ENCODE results near the gene TMEM132A.
A peak's percentile ranks its signal among the peaks of the same experiment; 100 is the strongest.

TMEM132A gene

DNA sequence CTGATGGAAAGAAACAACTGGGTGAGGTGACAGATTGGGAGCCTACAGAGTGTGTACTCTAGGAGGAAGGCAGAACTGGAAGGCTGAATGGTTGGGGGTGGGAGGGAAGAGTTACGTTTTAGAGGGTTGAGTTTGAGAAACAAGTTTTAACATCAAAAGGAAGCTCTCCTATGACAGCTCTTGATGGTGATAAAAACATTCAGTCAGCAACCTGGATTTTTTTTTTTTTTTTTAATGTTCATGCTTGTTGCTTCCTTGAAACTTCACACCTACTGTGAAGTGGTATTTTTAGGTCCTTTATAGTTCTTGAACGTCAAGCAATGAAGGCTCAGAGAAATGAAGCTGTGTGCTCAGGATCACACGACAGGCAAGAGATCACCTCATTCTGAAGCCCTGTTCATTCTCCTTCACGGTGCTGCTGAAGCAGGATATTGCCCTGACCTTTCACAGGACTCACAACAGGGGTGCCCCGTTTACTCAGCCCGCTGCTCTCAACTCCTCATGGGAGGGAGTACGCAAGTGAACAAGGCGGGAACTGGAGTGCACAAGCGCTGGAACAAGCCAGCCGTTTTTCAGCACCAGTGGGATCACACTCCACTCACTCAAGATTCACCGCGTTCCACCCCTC lies 11.9 kb upstream of the TMEM132A start:
- no peak for TF ChIP-seq ZNF274 (IDR thresholded peaks at IDR 0.05; ENCODE audit: low read depth, low read length)
- H3K4me3 ChIP-seq (ENCODE audit: low read length) = no peak overlapping the region

DNA sequence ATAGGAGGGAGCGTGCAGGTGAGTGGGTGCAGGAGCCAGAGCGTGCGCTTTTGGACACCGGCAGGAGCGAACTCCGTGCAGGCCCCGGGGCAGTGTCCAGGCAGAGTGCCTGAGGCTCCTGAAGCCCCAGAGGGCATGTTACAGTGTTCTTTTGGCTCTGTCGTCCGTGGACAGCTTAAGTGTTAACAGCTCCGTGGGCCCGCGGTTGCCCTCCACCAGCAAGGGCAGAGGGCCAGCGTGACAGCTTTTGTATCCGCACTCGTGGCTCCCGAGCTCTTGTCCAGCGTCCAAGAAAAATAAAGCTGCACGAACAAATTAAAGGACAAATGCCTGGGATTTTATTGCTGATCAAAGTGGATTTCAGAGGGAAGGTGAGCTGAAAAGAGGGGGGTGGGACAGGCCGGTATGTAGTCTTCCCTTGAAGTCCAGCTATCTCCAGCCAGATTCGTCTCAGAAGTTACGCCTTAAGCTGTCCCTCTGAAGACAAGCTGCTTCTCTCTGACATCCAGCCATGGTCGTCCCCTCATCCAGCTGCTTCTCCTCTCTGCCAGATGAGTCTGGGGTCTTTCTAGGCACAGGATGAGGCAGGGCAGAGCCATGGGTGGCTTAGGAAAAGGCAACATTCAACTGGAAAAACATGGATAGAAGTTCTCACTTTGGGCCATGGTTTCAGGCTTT lies 11.3 kb upstream of the TMEM132A start:
- TF ChIP-seq ZNF274 (IDR thresholded peaks at IDR 0.05; ENCODE audit: low read depth, low read length) = no peak
- no peak overlapping the region; the same call in 1 of the 2 replicates for H3K4me3 ChIP-seq (ENCODE audit: low read length)

DNA sequence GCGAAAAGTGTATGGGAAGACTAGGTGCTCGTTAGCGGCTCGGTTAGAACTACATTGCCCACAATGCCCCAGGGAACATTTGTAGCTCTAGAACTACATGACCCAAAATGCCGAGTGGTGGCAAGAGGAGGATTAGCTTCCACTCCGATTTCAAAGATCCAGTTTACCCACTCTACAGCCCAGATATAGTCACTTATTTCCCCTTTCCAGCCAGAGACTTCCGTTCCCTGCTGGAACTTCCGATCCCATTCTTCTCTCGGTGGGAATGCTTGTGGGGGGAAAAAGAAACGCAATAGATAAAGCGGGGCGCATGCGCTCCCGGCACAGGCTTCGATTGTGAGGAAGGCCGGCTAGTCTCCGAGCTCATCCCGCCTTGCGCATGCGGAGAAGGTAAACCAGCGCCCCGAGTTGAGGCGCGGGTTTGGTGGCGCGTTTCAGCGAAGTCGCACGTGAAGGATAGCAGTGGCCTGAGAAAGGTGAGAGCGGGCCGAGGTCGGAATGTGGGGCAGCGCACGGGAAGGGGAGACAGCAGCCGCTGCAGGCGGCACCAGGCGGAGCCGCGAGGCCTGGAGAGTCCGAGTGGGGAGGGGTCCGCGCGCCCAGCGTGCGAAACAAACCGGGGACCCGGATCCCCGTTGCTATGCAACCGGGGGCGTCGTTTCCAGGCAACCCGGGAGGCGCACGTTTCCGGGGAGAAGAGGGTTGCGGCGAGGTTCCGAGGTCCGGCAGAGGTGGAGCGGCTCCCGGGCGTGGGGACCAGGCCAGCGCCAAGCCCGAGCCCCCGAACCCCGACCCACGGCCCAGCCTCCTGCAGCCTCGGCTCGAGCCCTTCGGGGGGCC lies 10.2 kb upstream of the TMEM132A start, which contains the start of gene TMEM109:
Gene TMEM109, plus strand, starts transcription at position 366 of the 840 bp plus-strand sequence. CDS start 5,536 bp downstream, outside the sequence.
- no peak for TF ChIP-seq ZNF274 (IDR thresholded peaks at IDR 0.05; ENCODE audit: low read depth, low read length)

DNA sequence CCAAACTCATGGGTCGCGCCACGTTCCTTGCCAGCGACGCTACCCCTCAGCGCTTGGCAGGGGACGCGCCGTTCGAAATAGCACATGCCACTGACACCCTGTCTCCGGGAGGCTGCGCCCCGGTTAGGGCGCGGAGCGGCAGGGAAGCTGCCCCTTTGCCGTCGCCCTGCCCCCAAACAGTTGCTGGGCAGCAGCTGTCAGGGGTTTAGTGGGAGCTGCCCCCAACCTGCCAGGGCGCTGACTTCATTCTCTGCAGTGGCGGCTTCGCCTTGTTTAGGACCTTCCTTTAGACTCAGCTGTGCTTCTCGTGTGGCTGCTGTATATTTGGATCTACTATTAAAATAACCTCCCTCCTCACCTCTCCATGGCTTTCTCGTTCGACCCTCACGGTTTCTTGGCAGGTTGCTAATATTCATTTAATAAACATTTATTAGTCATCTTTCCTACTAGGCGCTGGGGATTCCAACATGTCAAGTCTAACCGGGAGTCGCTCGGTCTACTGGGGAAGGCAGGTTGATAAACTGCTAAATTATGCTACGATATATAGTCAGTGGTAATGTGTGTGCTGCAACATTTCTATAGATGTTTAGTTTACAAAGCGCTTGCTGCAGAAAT lies 9.5 kb upstream of the TMEM132A start:
- no peak for TF ChIP-seq ZNF274 (IDR thresholded peaks at IDR 0.05; ENCODE audit: low read depth, low read length)
- H3K4me3 ChIP-seq (ENCODE audit: low read length) = peak overlapping the region; percentile 66

More for the DNA sequence above, 10.2 kb upstream of the TMEM132A start, which contains the start of gene TMEM109:
- peak within 1 kb of the TSS; percentile 66 for H3K4me3 ChIP-seq (ENCODE audit: low read length)

DNA sequence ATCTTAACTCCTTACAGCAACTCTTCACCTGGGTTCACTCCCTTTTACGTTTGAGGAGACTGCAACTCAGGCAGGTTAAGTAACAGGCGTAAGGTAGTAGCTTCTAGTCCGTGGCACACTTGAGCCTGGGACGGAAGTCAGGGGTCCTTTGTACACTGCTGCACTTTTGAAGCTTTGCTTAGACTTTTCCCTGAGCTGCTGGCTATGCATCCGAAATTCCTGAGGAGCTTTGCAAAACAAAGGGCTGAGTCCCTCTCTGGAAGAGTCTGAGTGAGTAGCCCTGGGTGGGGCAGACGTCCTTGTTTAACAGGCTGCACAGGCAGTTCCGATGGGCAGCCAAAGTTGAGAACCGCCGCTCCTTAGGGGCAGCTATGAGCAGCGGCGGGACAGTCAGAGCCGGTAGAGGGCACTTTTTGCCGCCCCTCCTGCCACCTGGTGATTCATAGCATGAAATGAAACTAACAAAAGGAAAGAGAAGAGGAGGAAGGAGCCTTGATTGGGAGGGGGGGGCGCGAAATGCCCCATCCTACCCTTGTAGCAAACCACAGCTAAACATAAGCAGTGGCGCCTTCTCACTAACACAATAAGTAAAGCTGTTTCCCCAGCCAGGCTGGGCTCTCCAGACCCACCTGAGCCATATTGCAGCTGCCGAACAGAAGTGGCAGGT lies 8.9 kb upstream of the TMEM132A start:
- peak overlapping the region; percentile 66 for H3K4me3 ChIP-seq (ENCODE audit: low read length)
- TF ChIP-seq ZNF274 (IDR thresholded peaks at IDR 0.05; ENCODE audit: low read depth, low read length) = no peak

DNA sequence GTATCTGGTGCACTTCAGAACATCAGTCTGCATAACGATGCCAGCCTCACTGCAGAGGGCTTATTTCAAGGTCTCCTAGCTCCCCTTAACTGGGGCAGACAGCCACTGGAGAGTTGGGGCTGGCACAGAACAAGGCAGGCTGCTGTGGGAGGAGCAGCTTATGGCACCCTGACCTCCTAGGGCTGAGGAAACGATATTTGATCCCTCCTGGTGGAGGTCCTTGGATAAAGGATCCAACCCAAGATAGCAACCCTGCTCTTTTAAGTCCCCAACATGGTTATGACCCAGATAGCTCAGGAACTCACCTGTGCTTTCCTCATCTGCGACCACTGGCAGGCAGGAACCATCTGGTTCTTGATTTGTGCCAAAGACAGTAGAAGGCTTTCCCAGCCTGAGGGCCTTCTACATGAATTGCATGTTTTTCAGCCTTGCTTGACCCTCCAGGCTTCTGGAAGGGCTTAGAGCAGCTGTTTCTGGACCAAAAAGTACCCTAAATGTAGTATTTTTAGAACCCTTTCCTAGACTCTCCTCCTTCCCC lies 7.5 kb upstream of the TMEM132A start:
- no peak overlapping the region for H3K4me3 ChIP-seq (ENCODE audit: low read length)
- TF ChIP-seq ZNF274 (IDR thresholded peaks at IDR 0.05; ENCODE audit: low read depth, low read length) = no peak

DNA sequence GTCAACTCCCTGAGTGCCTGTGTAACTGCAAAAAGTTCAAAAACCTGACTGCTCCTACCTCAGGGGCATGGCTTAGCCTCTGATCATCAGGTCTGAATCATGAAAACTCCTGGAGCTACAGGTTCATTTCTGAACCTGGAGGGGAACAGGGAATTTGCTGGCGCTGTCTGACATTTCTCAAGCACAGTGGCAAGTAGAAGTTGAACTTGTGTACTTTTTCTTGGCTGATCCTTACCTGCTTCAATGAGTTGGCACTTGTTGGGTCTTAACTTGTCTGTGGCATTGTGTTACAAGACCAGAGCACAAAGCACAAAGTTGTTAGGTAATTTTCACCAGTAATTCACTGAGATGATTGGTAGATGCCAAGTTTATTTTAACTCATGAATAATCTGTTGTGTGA lies 7.0 kb upstream of the TMEM132A start:
- TF ChIP-seq ZNF274 (IDR thresholded peaks at IDR 0.05; ENCODE audit: low read depth, low read length) = no peak
- no peak overlapping the region for H3K4me3 ChIP-seq (ENCODE audit: low read length)

DNA sequence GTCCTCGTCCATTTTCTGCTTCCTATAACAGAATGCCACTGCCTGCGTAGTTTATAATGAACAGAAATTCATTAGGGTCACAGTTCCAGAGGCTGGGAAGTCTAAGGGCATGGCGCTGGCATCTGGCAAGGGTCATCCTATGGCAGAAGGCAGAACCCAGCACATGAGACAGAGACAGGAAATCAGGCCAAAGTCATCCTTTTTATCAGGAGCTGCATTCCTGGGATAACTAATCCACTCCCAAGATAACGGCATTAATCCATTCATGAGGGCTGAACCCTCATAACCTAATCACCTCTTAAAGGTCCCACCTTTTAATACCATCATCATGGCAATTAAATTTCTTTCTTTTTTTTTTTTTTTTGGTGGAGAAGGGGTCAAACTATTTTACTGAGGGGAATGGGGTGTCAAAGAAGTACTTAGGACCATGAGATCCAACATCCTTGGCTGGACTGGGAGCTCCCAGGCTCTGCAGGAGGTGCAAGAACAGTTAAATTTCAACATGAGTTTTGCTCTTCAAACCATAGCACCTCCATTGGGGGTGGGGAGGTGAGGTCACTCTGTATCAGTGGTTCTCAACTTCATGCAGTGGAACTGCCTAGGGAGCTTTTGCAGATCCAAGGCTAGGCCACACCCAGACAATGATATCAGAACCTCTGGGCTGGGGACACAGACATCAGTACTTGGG lies 5.9 kb upstream of the TMEM132A start:
- H3K4me3 ChIP-seq (ENCODE audit: low read length) = no peak overlapping the region
- no peak for TF ChIP-seq ZNF274 (IDR thresholded peaks at IDR 0.05; ENCODE audit: low read depth, low read length)

DNA sequence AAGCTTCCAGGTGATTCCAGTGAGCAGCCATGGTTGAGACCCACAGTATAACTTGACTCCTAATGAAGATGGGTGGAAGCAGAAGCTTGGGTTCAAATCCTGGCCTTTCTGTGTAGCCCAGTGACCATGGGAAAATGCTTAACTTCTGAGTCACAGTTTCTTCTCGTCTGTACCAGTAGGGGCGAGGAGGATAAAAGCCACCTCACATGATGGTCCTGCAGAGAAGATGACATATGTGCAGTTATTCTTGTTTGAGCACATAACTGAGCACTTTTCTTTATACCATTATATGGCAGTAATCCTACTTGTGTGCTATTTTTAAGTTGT lies 5.4 kb upstream of the TMEM132A start:
- no peak for TF ChIP-seq ZNF274 (IDR thresholded peaks at IDR 0.05; ENCODE audit: low read depth, low read length)
- no peak overlapping the region for H3K4me3 ChIP-seq (ENCODE audit: low read length)

DNA sequence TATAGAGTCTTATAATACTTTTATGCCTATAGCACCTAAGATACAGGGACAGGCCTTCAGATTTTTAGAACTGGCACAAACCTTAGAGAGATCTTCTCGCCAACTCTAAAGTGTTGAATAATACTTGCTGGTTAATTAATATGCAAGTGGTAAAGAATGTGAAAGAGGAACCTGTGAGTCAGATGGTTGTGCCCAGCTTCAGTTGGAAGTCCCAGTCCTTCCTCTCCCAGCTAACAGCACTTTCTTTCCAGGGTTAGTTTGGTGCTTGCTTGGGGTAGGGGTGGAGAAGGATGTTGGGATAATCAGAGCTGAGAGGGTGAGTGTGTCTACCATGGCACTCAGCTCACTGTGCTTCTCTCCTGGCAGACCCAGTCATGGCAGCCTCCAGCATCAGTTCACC lies 4.9 kb upstream of the TMEM132A start:
- TF ChIP-seq ZNF274 (IDR thresholded peaks at IDR 0.05; ENCODE audit: low read depth, low read length) = no peak
- no peak overlapping the region for H3K4me3 ChIP-seq (ENCODE audit: low read length)

DNA sequence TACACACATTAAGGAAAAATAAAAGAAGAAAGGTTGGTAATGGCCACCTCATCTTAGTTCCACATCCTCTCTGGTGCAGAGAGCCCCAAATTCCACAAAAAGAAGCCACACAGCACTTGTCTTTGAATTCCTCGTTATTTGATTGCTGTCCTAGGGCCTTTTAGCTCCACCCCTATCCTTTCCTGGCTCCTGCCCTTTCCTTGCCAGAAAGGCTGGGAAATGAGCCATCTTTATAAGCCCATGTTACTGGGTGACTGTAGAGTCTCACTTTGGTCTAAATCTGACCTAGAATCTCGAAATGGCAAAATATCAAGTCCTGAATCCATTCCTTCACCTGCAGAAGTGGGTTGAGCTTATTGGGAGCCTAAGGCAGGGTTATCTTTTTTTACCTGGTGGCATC lies 4.3 kb upstream of the TMEM132A start:
- H3K4me3 ChIP-seq (ENCODE audit: low read length) = no peak overlapping the region
- no peak for TF ChIP-seq ZNF274 (IDR thresholded peaks at IDR 0.05; ENCODE audit: low read depth, low read length)

DNA sequence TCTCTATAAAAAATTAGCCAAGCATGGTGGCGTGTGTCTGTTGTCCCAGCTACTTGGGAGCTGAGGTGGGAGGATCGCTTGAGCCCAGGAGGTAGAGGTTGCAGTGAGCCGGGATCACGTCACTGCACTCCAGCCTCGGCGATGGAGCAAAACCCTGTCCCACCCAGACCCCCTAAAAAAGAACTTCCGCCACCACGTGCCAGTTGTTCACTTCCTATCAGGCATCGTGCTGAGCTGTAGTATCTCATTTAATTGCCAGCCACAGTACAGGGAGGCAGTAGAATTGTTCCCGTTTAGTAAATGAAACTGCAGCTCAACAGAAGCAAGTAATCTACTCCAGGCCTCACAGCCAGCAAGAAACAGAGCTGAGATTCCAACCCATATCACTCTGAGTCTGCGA lies 3.0 kb upstream of the TMEM132A start:
- no peak overlapping the region for H3K4me3 ChIP-seq (ENCODE audit: low read length)
- TF ChIP-seq ZNF274 (IDR thresholded peaks at IDR 0.05; ENCODE audit: low read depth, low read length) = no peak

DNA sequence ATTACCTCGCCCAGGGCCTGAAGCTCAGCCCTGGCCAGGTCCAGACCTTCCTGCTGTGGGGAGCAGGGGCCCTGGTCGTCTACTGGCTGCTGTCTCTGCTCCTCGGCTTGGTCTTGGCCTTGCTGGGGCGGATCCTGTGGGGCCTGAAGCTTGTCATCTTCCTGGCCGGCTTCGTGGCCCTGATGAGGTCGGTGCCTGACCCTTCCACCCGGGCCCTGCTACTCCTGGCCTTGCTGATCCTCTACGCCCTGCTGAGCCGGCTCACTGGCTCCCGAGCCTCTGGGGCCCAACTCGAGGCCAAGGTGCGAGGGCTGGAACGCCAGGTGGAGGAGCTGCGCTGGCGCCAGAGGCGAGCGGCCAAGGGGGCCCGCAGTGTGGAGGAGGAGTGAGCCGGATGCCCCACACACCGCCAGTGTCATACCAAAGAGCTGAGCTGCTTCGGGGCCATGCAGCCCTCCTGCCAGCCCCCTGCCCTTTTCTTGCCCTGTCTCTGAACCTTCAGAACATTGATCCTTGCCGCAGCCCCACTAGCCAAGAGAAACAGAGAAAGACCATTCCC lies 2.4 kb upstream of the TMEM132A start:
- no peak overlapping the region for H3K4me3 ChIP-seq (ENCODE audit: low read length)
- TF ChIP-seq ZNF274 (IDR thresholded peaks at IDR 0.05; ENCODE audit: low read depth, low read length) = no peak

All from GM08714 (cell line).